ENCODE results near the gene BRD1. TPM values are rescaled to one million over a fixed set of nuclear protein-coding genes. Genes with fewer than 3 reads are reported as not detected.

Gene BRD1
- total and polyA plus RNA-seq, 9 of the 15 experiments (the other 6 are each of a cell fraction or from before 2014, with no cell fraction given) = 0.42 to 17.6 (median 5.5) TPM

- TF ChIP-seq E2F6 (IDR thresholded peaks at IDR 0.05; ENCODE audit: borderline replicate concordance in 1 of 2, extremely low read depth in 1 of 2, insufficient read depth in 1 of 2, insufficient read length in 1 of 2, low read depth in 1 of 2, low read length in 1 of 2, poor library complexity in 1 of 2, severe bottlenecking in 1 of 2) (no peak), MXD1 (CRISPR knock-in tag; IDR thresholded peaks at IDR 0.05; ENCODE audit: borderline replicate concordance, poor library complexity, severe bottlenecking) (no peak), HOMEZ (CRISPR knock-in tag; IDR thresholded peaks at IDR 0.05) (no peak), ZNF518B (CRISPR knock-in tag; IDR thresholded peaks at IDR 0.05) (no peak), SP1 (CRISPR knock-in tag; IDR thresholded peaks at IDR 0.05) (no peak), ZKSCAN3 (CRISPR knock-in tag; IDR thresholded peaks at IDR 0.05) (no peak), C11orf30 (IDR thresholded peaks at IDR 0.05; ENCODE audit: low read depth) (peak; percentile 58), ZNF79 (CRISPR knock-in tag; IDR thresholded peaks at IDR 0.05; ENCODE audit: low read depth) (no peak), PCBP2 (IDR thresholded peaks at IDR 0.05; ENCODE audit: low read depth, low read length, poor library complexity, severe bottlenecking) (no peak), CHD2 (IDR thresholded peaks at IDR 0.05; ENCODE audit: low read depth, low read length) (no peak), ILF3 (IDR thresholded peaks at IDR 0.05; ENCODE audit: borderline replicate concordance) (no peak), FOXP1 (CRISPR knock-in tag; IDR thresholded peaks at IDR 0.05) (0 out of 2 replicates have a peak, but pooled peaks have one; percentile 26), SRSF9 (IDR thresholded peaks at IDR 0.05; ENCODE audit: borderline replicate concordance, low read depth, low read length) (no peak), SOX6 (IDR thresholded peaks at IDR 0.05) (peak; percentile 60; the same call in 1 of the 2 replicates), ZNF239 (CRISPR knock-in tag; IDR thresholded peaks at IDR 0.05) (no peak), ZNF24 (IDR thresholded peaks at IDR 0.05) (no peak), RBM25 (IDR thresholded peaks at IDR 0.05; ENCODE audit: low read depth, low read length, severe bottlenecking) (no peak), ZNF175 (CRISPR knock-in tag; IDR thresholded peaks at IDR 0.05; ENCODE audit: low read depth) (no peak), TAL1 (IDR thresholded peaks at IDR 0.05) (peak; percentile 66)
Observed at GRCh38 chr22:49807780-49808708, 19.6 kb downstream of the BRD1 start (continued).

All from K562 (cell line).